Stomach (tissue), 9 donors: ENCODE data around the gene CHMP4A. TPM values are rescaled to one million over a fixed set of nuclear protein-coding genes. Genes with fewer than 3 reads are reported as not detected.
A peak's percentile ranks its signal among the peaks of the same experiment; 100 is the strongest.

Experiments
- DNase-seq, 2 donors: peaks; one replicate each; pipeline versions ENCODE4 v3.0.0 to v3.0.0-alpha.2; 2013 to 2019
- H3K27ac ChIP-seq, 5 donors: fragments of 200-600 bp in 4 of 5; sonication (generic) in 4 of 5; one replicate each; pipeline ENCODE4 v1.5.1; 2013 to 2019; ENCODE audit warnings: mild to moderate bottlenecking in 1 of 5, moderate library complexity in 1 of 5
- H3K27me3 ChIP-seq, 3 donors: fragments of 200-600 bp; sonication (generic); one replicate each; pipeline ENCODE4 v1.5.1; 2017 to 2019; ENCODE audit warnings: mixed run types in 1 of 3
- H3K36me3 ChIP-seq, 4 donors: fragments of 200-600 bp; sonication (generic); 1 replicate in 3 of 4; 2 replicates in 1 of 4; pipeline ENCODE4 v1.5.1; 2016 to 2019
- H3K4me1 ChIP-seq, 4 donors: fragments of 200-600 bp; sonication (generic); one replicate each; pipeline ENCODE4 v1.5.1; 2016 to 2019
- H3K4me3 ChIP-seq, 4 donors: fragments of 200-600 bp; sonication (generic) in 3 of 4; one replicate each; pipeline ENCODE4 v1.5.1; 2016 to 2019; ENCODE audit warnings: mild to moderate bottlenecking in 1 of 4
- H3K9me3 ChIP-seq, 4 donors: fragments of 200-600 bp; sonication (generic); one replicate each; pipeline ENCODE4 v1.5.1; 2016 to 2019
- CTCF ChIP-seq, 7 experiments: fragments of 450-650 bp in 4 of 7; fragments of 200-600 bp in 3 of 7; sonication (generic) in 3 of 7; IDR thresholded peaks; one replicate each; pipeline ENCODE4 v1.5.1; 2016 to 2019; ENCODE audit warnings: antibody characterized with exemption in 7 of 7, control low read depth in 2 of 7, mild to moderate bottlenecking in 1 of 7
- EP300 ChIP-seq: sonication (generic); formaldehyde crosslinking; IDR thresholded peaks from one replicate; pipeline ENCODE4 v1.6.1; 2017; ENCODE audit warnings: antibody characterized with exemption
- POLR2A ChIP-seq, 4 donors: fragments of 450-650 bp; IDR thresholded peaks; one replicate each; pipeline ENCODE4 v1.6.1; 2016; ENCODE audit warnings: antibody characterized with exemption in 4 of 4, control low read depth in 2 of 4, mild to moderate bottlenecking in 1 of 4, moderate library complexity in 1 of 4
- POLR2AphosphoS5 ChIP-seq, 3 donors: sonication (generic); formaldehyde crosslinking; IDR thresholded peaks; one replicate each; pipeline ENCODE4 v1.6.1; 2016; ENCODE audit warnings: antibody characterized with exemption in 3 of 3
- WGBS, 5 donors: extraction: QIAGEN DNeasy Blood & Tissue Kit in 3 of 5; methylation state at CpG; one replicate each; pipeline versions ENCODE4 v1.1.5 to v1.1.7; 2013 to 2018; 5-methylcytosine and 5-hydroxymethylcytosine counted together
- intact Hi-C: fragments of 100-400 bp; cut with DNase I; formaldehyde crosslinking; loops from one replicate; pipeline ENCODE4 v1.15.1; 2023; ENCODE audit warnings: low total_unique reads
- polyA plus RNA-seq, 3 donors: library from polyadenylated mRNA; stranded (reverse); fragments of 200-250 nt; gene quantifications; one replicate each; pipeline ENCODE4 v1.2.3, GENCODE V29; 2013
- total RNA-seq, 5 donors: library from RNA; depleted of rRNA; stranded (reverse); fragments of >200 nt; gene quantifications; one replicate each; pipeline versions ENCODE4 v1.1.0 to v1.2.3, GENCODE V29; 2014 to 2016
- donor health status: healthy with polysubstance abuse.
- donor health status: Bipolar disorder and iron deficiency.
- donor health status: healthy.

Gene CHMP4A
- total and polyA plus RNA-seq, 8 donors = 27.8 to 135 (median 37.2) TPM; not detected in 1

GRCh38 chr14:24171422-24172260 is 41.6 kb downstream of the CHMP4A start, which contains the start of gene REC8:
TSS of gene REC8 (plus strand) at chr14:24172080. CDS start at chr14:24172553, 473 bp downstream.
- H3K27ac ChIP-seq = peak within 1 kb of the TSS; percentile 67 to 79 (median 75)
- H3K9me3 ChIP-seq = no peaks in the 10 kb centered on the region
- 6 to 17% (median 8%) methylated on average over 41 to 63 of the region's 63 CpGs for WGBS, 5 donors
- H3K36me3 ChIP-seq = peaks cover 5 to 70% (median 64%) of the 10 kb centered on the region in 4 donors
- TF ChIP-seq POLR2AphosphoS5 (IDR thresholded peaks at IDR 0.05) = peak; percentile 6 to 71 (median 49)
- peak in 1 of 4 donors; percentile 33 for TF ChIP-seq POLR2A (IDR thresholded peaks at IDR 0.05)
- TF ChIP-seq EP300 = no peak
- peak in 1 of 7 experiments; percentile 11 for TF ChIP-seq CTCF (IDR thresholded peaks at IDR 0.05)
- H3K4me3 ChIP-seq = peak within 1 kb of the TSS; percentile 46 to 52 (median 48)
- H3K27me3 ChIP-seq = no peaks in the 10 kb centered on the region
- H3K4me1 ChIP-seq = peaks cover 0 to 48% (median 22%) of the 10 kb centered on the region in 4 donors
- DNase-seq = peak; percentile 82 to 98
- intact Hi-C loops = no loop called here

DNA sequence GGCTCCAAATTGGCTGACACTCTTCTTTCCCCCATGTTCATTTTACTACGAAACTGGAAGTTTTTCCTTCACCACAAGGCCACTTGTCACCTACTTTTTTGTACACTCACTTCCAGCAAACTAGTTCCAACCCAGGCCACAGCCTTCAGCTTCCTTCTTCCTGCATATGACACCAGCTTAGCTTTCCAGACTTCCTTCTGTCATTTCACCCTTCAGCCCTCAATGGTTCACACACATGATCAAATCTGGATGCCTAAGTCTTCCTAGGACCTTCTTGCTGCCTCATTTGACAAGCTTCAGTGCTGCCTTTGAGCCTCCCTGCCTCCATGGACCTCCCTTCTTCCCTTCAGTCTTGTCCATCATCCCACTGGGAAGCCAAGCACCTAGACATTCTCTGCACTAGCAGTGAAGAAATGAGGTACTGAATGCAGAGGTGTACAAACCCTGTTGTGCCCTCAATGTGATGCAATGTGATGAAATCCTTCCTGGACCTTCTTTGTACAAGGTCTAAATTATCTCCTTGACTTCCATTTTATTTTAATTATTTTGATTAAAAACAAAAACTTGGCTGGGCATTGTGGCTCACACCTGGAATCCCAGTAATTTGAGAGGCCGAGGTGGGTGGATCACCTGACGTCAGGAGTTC is 45.7 kb downstream of the CHMP4A start:
- DNase-seq = no peak
- 80 to 95% (median 89%) methylated on average over 3 of the region's 3 CpGs for WGBS, 5 donors
- intact Hi-C loops = no loop called here
- TF ChIP-seq POLR2AphosphoS5 (IDR thresholded peaks at IDR 0.05) = no peak
- TF ChIP-seq CTCF (IDR thresholded peaks at IDR 0.05) = no peak
- TF ChIP-seq POLR2A (IDR thresholded peaks at IDR 0.05) = no peak
- no peak for TF ChIP-seq EP300
- Histone ChIP-seq H3K9me3 (no peaks in the 10 kb centered on the region), H3K27me3 (no peaks in the 10 kb centered on the region), H3K36me3 (peaks cover 37 to 77% (median 70%) of the 10 kb centered on the region in 4 donors), H3K4me1 (peaks cover 8 to 75% (median 44%) of the 10 kb centered on the region in 4 donors), H3K4me3 (no peak overlapping the region), H3K27ac (peak overlapping the region in 2 of 5 donors; percentile 22 to 44)

- 75 to 90% (median 80%) methylated on average over 5 of the region's 5 CpGs for WGBS, 5 donors
- Histone ChIP-seq H3K4me1 (peaks cover 20 to 68% (median 40%) of the 10 kb centered on the region in 4 donors), H3K36me3 (peaks cover 37 to 79% (median 71%) of the 10 kb centered on the region in 4 donors), H3K27me3 (no peaks in the 10 kb centered on the region), H3K9me3 (no peaks in the 10 kb centered on the region), H3K27ac (no peak overlapping the region), H3K4me3 (no peak overlapping the region)
- TF ChIP-seq CTCF (IDR thresholded peaks at IDR 0.05) (no peak), POLR2AphosphoS5 (IDR thresholded peaks at IDR 0.05) (no peak), EP300 (no peak), POLR2A (IDR thresholded peaks at IDR 0.05) (no peak)
- no peak for DNase-seq
- intact Hi-C loops = no loop called here
These were observed 47.5 kb downstream of the CHMP4A start for GRCh38 chr14:24165785-24166184.

- H3K4me1 ChIP-seq = peaks cover 26 to 70% (median 47%) of the 10 kb centered on the region in 4 donors
- H3K9me3 ChIP-seq = no peaks in the 10 kb centered on the region
- H3K27ac ChIP-seq = no peak overlapping the region
- intact Hi-C loops = no loop called here
- no peak for DNase-seq
- WGBS, 5 donors = 77 to 90% (median 86%) methylated on average over 10 to 14 of the region's 14 CpGs
- TF ChIP-seq POLR2A (IDR thresholded peaks at IDR 0.05) (no peak), CTCF (IDR thresholded peaks at IDR 0.05) (no peak), POLR2AphosphoS5 (IDR thresholded peaks at IDR 0.05) (no peak), EP300 (no peak)
- H3K27me3 ChIP-seq = no peaks in the 10 kb centered on the region
- no peak overlapping the region for H3K4me3 ChIP-seq
- H3K36me3 ChIP-seq = peaks cover 44 to 83% (median 81%) of the 10 kb centered on the region in 4 donors
These were observed 48.7 kb downstream of the CHMP4A start for GRCh38 chr14:24164518-24164991.
